ENCODE measurements around the gene STOM.

Gene STOM

DNA sequence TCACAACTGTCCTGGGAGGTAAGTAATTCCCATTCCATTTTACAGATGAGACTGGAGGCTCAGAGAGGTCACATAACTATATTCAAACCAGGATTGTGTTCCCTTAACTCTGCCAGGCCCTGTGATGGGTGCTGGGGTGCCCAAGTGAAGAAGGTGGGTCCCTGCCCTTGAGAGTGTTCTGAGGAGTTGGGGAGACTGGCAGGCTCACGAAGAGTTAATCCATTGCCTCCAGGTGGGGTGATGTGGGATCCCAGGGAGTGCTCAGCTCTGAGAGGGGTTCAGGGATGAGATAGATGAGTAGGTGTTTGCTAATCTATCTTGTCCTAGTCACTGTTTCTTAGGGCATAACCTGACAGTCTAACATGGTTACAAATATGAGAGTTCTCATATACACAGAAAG is 65.3 kb downstream of the STOM start:
- Histone ChIP-seq H3K27ac (ENCODE audit: poor library complexity, severe bottlenecking) (no peak overlapping the region), H3K4me1 (ENCODE audit: insufficient read depth, poor library complexity, severe bottlenecking) (no peaks in the 10 kb centered on the region), H3K4me3 (ENCODE audit: severe bottlenecking) (no peak overlapping the region), H3K27me3 (ENCODE audit: insufficient read depth, poor library complexity, severe bottlenecking) (no peaks in the 10 kb centered on the region), H3K36me3 (ENCODE audit: low read depth) (peaks cover 43% of the 10 kb centered on the region), H3K9me3 (ENCODE audit: severe bottlenecking) (no peaks in the 10 kb centered on the region)
- TF ChIP-seq, protein P1, sequence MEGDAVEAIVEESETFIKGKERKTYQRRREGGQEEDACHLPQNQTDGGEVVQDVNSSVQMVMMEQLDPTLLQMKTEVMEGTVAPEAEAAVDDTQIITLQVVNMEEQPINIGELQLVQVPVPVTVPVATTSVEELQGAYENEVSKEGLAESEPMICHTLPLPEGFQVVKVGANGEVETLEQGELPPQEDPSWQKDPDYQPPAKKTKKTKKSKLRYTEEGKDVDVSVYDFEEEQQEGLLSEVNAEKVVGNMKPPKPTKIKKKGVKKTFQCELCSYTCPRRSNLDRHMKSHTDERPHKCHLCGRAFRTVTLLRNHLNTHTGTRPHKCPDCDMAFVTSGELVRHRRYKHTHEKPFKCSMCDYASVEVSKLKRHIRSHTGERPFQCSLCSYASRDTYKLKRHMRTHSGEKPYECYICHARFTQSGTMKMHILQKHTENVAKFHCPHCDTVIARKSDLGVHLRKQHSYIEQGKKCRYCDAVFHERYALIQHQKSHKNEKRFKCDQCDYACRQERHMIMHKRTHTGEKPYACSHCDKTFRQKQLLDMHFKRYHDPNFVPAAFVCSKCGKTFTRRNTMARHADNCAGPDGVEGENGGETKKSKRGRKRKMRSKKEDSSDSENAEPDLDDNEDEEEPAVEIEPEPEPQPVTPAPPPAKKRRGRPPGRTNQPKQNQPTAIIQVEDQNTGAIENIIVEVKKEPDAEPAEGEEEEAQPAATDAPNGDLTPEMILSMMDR (IDR thresholded peaks at IDR 0.05; ENCODE audit: poor library complexity, severe bottlenecking), result no peak
- DNase-seq (ENCODE audit: low spot score) (no peak), ATAC-seq (ENCODE audit: low read depth) (no peak)

DNA sequence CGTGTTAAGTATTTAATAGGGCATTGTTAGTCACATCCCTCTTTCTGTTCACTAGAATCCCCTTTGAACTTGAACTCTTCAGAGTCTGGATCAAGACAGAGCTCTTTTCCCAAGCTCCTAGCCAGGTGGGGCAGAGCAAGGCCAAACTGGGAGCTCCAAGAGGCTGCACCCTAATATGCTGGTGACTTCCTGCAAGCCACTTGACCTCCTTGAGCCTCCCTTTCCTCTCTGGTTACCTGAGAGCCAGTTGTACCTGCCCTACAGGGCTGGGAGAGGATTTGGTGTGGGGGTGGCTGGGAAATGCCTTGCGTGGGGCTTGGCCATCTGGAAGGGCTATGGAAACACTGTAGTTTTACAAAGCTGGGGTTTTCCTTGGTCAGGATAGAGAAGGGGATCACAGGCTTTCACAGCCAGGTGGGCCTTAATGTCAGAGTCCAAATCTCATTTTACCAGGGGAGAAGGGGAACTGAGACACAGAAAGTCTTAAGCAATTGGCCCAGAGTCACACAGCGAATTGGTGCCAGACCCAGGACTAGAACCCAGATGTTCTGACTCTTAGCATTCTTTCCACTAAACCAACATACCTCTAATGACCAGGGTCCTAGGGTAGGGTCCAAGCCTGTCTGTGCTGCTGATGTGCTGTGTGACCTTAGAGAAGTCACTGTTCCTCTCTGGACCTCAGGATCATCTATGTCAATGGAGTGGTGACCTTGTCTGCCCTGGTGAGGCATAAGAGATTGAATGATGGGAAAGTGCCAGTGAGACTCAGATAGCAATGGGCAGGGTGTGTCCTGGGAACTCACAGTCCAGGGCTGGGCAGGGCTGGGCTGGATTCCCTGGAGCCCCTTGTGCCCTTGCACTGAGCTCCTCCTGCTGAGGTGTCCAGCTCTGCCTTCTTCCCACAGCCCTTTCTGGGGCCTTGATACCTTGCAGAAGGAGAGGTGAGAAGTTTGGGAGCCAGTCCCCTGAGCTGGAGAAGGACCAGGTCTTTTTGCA is 66.3 kb downstream of the STOM start:
- peaks cover 43% of the 10 kb centered on the region for H3K36me3 ChIP-seq (ENCODE audit: low read depth)
- no peak overlapping the region for H3K27ac ChIP-seq (ENCODE audit: poor library complexity, severe bottlenecking)
- TF ChIP-seq, protein P1 (IDR thresholded peaks at IDR 0.05; ENCODE audit: poor library complexity, severe bottlenecking), result no peak
- peaks cover 2% of the 10 kb centered on the region for H3K4me1 ChIP-seq (ENCODE audit: insufficient read depth, poor library complexity, severe bottlenecking)
- H3K27me3 ChIP-seq (ENCODE audit: insufficient read depth, poor library complexity, severe bottlenecking), result no peaks in the 10 kb centered on the region
- DNase-seq (ENCODE audit: low spot score) (no peak), ATAC-seq (ENCODE audit: low read depth) (no peak)
- no peak overlapping the region for H3K4me3 ChIP-seq (ENCODE audit: severe bottlenecking)
- H3K9me3 ChIP-seq (ENCODE audit: severe bottlenecking), result no peaks in the 10 kb centered on the region

DNA sequence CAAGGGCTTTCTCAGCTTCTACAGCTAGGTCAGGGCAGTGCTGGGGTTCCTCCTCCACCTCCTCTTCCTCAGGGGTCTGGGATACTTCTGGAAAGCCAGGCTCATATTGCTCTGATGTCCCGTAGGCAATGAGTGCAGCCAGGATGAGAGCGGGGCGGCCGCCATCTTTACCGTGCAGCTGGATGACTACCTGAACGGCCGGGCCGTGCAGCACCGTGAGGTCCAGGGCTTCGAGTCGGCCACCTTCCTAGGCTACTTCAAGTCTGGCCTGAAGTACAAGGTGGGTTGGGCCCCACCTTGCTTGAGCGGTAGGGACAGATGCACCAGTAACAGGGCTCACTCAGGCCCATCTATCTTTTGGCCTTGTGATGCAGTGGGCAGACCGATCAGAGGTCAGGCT is 67.3 kb downstream of the STOM start:
- Histone ChIP-seq H3K9me3 (ENCODE audit: severe bottlenecking) (no peaks in the 10 kb centered on the region), H3K4me3 (ENCODE audit: severe bottlenecking) (no peak overlapping the region), H3K27ac (ENCODE audit: poor library complexity, severe bottlenecking) (no peak overlapping the region), H3K4me1 (ENCODE audit: insufficient read depth, poor library complexity, severe bottlenecking) (peaks cover 2% of the 10 kb centered on the region), H3K36me3 (ENCODE audit: low read depth) (peaks cover 39% of the 10 kb centered on the region), H3K27me3 (ENCODE audit: insufficient read depth, poor library complexity, severe bottlenecking) (no peaks in the 10 kb centered on the region)
- TF ChIP-seq, protein P1 (IDR thresholded peaks at IDR 0.05; ENCODE audit: poor library complexity, severe bottlenecking), result no peak
- ATAC-seq (ENCODE audit: low read depth) (no peak), DNase-seq (ENCODE audit: low spot score) (no peak)

DNA sequence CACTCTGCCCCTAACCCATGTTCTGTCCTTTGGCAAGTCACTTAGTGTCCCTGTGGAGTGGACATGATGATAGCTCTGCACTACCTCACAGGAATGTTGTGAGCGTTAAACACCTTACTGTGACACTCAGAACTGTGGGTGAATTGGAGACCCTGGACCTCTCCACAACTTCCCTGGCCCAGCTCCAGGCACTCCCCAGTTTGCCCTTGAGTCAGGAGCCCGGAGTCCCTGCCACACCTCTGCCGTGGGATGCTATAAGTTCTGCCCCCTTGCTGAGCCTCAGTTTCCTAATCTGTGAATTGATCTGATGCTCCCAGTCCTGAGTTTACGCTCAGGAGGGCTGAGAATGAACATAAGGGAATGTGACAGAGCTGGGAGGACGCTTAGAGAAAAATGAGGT is 67.7 kb downstream of the STOM start:
- peaks cover 2% of the 10 kb centered on the region for H3K4me1 ChIP-seq (ENCODE audit: insufficient read depth, poor library complexity, severe bottlenecking)
- ATAC-seq (ENCODE audit: low read depth), result no peak
- TF ChIP-seq, protein P1 (IDR thresholded peaks at IDR 0.05; ENCODE audit: poor library complexity, severe bottlenecking), result no peak
- peaks cover 39% of the 10 kb centered on the region for H3K36me3 ChIP-seq (ENCODE audit: low read depth)
- peak; percentile 20 for DNase-seq (ENCODE audit: low spot score)
- no peak overlapping the region for H3K27ac ChIP-seq (ENCODE audit: poor library complexity, severe bottlenecking)
- H3K9me3 ChIP-seq (ENCODE audit: severe bottlenecking), result no peaks in the 10 kb centered on the region
- no peak overlapping the region for H3K4me3 ChIP-seq (ENCODE audit: severe bottlenecking)
- no peaks in the 10 kb centered on the region for H3K27me3 ChIP-seq (ENCODE audit: insufficient read depth, poor library complexity, severe bottlenecking)

DNA sequence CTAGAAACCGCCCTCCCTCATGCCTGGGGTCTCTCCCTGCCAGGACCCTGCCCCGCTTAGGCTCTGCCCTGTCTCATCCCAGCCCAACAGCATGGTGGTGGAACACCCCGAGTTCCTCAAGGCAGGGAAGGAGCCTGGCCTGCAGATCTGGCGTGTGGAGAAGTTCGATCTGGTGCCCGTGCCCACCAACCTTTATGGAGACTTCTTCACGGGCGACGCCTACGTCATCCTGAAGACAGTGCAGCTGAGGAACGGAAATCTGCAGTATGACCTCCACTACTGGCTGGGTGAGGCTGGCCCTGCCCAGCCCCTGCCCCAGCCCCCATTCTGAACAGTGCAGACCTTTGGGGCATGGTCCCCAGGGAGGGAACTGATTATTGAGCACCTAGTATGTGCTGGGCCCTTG is 68.2 kb downstream of the STOM start:
- Histone ChIP-seq H3K27me3 (ENCODE audit: insufficient read depth, poor library complexity, severe bottlenecking) (no peaks in the 10 kb centered on the region), H3K36me3 (ENCODE audit: low read depth) (peaks cover 39% of the 10 kb centered on the region), H3K4me1 (ENCODE audit: insufficient read depth, poor library complexity, severe bottlenecking) (peaks cover 2% of the 10 kb centered on the region), H3K4me3 (ENCODE audit: severe bottlenecking) (no peak overlapping the region), H3K9me3 (ENCODE audit: severe bottlenecking) (no peaks in the 10 kb centered on the region), H3K27ac (ENCODE audit: poor library complexity, severe bottlenecking) (no peak overlapping the region)
- ATAC-seq (ENCODE audit: low read depth), result no peak
- TF ChIP-seq, protein P1 (IDR thresholded peaks at IDR 0.05; ENCODE audit: poor library complexity, severe bottlenecking), result no peak
- DNase-seq (ENCODE audit: low spot score), result peak; percentile 38
